ENCODE results near the gene CCDC183.

Gene CCDC183

GRCh38 chr9:136808075-136808805, 12.1 kb downstream of the CCDC183 start:
- H3K4me3 ChIP-seq: peak overlapping the region; percentile 94 to 99
- TF ChIP-seq CTCF (IDR thresholded peaks at IDR 0.05): no peak
- no peak for DNase-seq
- peaks cover 0 to 52% (median 26%) of the 10 kb centered on the region in 4 donors for H3K4me1 ChIP-seq
- H3K27me3 ChIP-seq: peaks cover 0 to 4% of the 10 kb centered on the region in 2 donors
- intact Hi-C loops (cut with DNase I; ENCODE audit: low total_unique reads): loop anchor here (5.0 kb wide), 1 partner anchor 34 kb away; the partner anchor contains the start of gene AJM1
- H3K36me3 ChIP-seq: peaks cover 0 to 23% (median 6%) of the 10 kb centered on the region in 3 donors
- H3K27ac ChIP-seq: peak overlapping the region; percentile 69 to 83
- H3K9me3 ChIP-seq: no peaks in the 10 kb centered on the region

DNA sequence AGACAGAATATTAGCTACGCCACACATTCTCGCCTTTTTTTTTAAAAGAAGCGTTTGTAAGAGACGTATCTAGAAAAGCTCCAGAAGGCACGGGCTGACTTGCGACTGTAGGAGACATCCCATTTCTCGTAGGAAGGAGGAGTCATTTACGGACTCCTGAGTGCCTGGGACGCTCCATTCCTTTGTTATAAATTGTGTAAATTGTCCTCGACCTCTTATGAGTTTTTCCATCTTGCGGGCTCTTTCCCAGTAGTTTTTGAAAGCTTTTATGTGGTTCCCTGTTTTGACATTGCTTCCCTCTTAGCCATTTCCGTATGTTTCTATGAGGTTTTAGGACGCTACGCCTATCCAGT, 12.6 kb downstream of the CCDC183 start:
- no peak for TF ChIP-seq CTCF (IDR thresholded peaks at IDR 0.05)
- Histone ChIP-seq H3K4me1 (peaks cover 0 to 52% (median 26%) of the 10 kb centered on the region in 4 donors), H3K36me3 (peaks cover 0 to 26% (median 6%) of the 10 kb centered on the region in 3 donors), H3K9me3 (no peaks in the 10 kb centered on the region), H3K27ac (peak overlapping the region; percentile 69 to 83), H3K27me3 (no peaks in the 10 kb centered on the region), H3K4me3 (peak overlapping the region; percentile 94 to 99)
- DNase-seq: no peak
- intact Hi-C loops (cut with DNase I; ENCODE audit: low total_unique reads): loop anchor here (5.0 kb wide), 1 partner anchor 34 kb away; the partner anchor contains the start of gene AJM1

GRCh38 chr9:136814725-136815421, 18.7 kb downstream of the CCDC183 start:
- H3K4me1 ChIP-seq: peaks cover 0 to 11% (median 5%) of the 10 kb centered on the region in 4 donors
- TF ChIP-seq CTCF (IDR thresholded peaks at IDR 0.05): no peak
- no peak overlapping the region for H3K27ac ChIP-seq
- H3K4me3 ChIP-seq: no peak overlapping the region
- H3K9me3 ChIP-seq: no peaks in the 10 kb centered on the region
- H3K36me3 ChIP-seq: peaks cover 6 to 30% (median 15%) of the 10 kb centered on the region in 3 donors
- intact Hi-C loops (cut with DNase I; ENCODE audit: low total_unique reads): no loop called here
- no peaks in the 10 kb centered on the region for H3K27me3 ChIP-seq
- DNase-seq: no peak

GRCh38 chr9:136815422-136815782, 19.3 kb downstream of the CCDC183 start:
- Histone ChIP-seq H3K4me1 (peaks cover 0 to 5% (median 3%) of the 10 kb centered on the region in 4 donors), H3K36me3 (peaks cover 6 to 27% (median 15%) of the 10 kb centered on the region in 3 donors), H3K9me3 (no peaks in the 10 kb centered on the region), H3K27ac (no peak overlapping the region), H3K4me3 (no peak overlapping the region), H3K27me3 (no peaks in the 10 kb centered on the region)
- TF ChIP-seq CTCF (IDR thresholded peaks at IDR 0.05): no peak
- DNase-seq: no peak
- intact Hi-C loops (cut with DNase I; ENCODE audit: low total_unique reads): no loop called here

- peaks cover 24 to 35% (median 32%) of the 10 kb centered on the region in 3 donors for H3K36me3 ChIP-seq
- no peak overlapping the region for H3K27ac ChIP-seq
- no peak for TF ChIP-seq CTCF (IDR thresholded peaks at IDR 0.05)
- no peaks in the 10 kb centered on the region for H3K9me3 ChIP-seq
- H3K4me1 ChIP-seq: peaks cover 0 to 15% (median 6%) of the 10 kb centered on the region in 4 donors
- DNase-seq: peak in 1 of 2 donors; percentile 62
- peak overlapping the region; percentile 41 to 45 for H3K4me3 ChIP-seq
- intact Hi-C loops (cut with DNase I; ENCODE audit: low total_unique reads): no loop called here
- H3K27me3 ChIP-seq: no peaks in the 10 kb centered on the region
Observed at GRCh38 chr9:136820971-136821825, 25.1 kb downstream of the CCDC183 start.
